Inflammatory macrophage treated with lipopolysaccharide for 4 hours (primary cell): ENCODE measurements around the gene IP6K3.

Source experiments
- DNase-seq: peaks from one replicate; pipeline ENCODE4 v3.0.0-alpha.2; 2020

IP6K3 gene

GRCh38 chr6:33777398-33778388, 31.0 kb upstream of the IP6K3 start:
- DNase-seq, result no peak

GRCh38 chr6:33776764-33777163, 30.1 kb upstream of the IP6K3 start:
- no peak for DNase-seq

GRCh38 chr6:33776186-33776585, 29.5 kb upstream of the IP6K3 start:
- DNase-seq, result no peak

DNA sequence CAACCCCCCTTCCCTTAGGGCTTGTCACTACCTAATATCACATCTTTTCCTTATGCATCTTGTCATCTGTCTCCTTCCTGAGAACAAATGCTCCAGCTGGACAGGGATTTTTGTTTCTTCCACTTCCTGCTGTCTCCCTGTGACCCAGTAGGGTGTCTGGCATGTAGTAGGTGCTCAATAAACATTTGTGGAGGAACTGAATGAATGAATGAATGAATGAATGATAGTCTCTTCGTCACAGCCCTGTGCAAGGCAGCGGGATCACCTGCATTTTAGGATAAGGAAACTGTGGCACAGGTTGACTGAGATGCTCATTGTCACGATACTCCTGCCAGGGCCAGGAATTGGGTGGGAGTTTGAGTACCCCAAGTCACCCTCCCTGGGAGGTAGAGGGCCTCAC, 28.1 kb upstream of the IP6K3 start:
- DNase-seq, result no peak

- no peak for DNase-seq
Measured at GRCh38 chr6:33772902-33773472, 26.3 kb upstream of the IP6K3 start.

DNA sequence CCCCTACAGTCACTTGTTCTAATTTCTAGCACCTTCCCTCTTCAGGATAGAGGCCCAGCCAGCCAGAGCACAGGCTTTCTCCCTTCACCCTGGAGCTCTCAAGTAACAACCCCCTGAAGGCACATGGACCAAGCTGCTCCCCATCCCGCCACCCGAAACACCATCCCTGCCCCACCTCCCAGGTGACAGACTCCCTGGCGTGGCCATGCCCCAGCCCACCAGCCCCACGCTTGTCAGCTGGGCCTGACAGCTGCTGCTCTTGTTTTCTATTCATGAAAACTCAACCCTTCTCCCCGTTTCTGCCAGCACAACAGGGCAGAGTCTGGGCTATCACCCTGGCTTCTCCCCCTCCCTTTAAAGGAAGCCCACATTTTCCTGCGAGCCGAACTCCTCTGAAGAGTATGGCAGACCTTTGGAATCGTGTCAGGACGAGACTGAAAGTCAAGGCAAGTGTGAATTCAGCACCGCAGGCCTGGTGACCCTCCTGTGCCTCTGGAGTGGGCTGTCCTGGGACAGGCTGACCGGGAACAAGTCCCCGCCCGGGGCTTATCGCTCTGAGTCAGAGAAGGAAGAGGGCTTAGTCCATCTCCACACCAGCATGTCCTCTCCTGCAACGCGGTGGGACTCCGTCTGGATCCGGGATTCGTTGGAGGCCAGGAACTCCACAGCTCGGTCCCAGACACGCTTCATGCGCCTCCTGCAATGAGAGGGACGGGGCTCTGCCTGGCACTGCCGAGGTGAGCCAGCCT, 25.6 kb upstream of the IP6K3 start:
- no peak for DNase-seq

DNA sequence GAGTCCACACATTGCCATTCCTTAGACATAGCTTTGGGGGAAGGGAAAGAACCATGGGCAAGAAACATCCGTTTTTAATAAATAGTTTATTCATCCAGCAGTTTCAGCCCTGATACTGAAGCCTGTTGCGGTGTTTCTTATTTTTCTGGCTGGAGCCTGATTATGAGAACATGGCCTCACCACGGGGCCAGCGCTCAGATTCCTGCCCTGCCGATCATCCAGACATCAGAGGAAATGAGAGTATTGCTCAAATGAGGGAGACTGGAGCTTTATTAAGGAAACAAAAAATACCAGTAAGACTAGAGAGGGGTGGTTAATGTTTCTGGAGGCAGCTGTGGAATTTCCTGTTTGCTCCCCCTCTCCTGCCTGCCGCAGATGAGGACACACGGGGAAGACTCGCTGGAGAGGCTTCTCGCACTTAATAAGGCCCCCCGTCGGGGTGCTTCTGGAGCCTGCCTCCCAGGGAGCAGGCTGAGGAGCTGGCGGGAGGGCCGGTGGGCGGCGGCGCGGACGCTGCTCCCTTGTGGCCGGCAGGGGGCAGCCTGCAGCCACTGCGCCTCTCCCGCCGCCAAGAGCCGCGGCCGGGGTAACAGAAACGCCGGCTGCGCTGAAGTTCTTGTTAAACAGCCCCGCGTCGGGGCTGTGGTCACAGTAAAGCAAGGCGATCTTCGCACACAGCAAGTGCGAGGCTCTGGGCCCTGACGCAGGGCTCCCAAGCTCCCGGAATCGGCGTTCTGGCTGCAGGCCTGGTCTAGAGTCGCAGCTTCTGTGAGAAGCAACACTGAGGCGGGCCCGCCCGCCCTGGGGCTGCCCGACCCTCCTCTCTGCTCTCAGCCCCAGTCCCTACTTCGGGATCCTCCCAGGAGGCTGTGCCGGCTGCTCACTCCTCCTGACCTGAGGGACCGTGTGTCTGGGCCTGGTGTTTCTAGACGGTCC, 24.7 kb upstream of the IP6K3 start:
- DNase-seq, result peak; percentile 46

GRCh38 chr6:33770833-33771145, 24.1 kb upstream of the IP6K3 start:
- no peak for DNase-seq

- DNase-seq, result no peak
Measured at GRCh38 chr6:33770124-33770832, 23.6 kb upstream of the IP6K3 start.

- DNase-seq, result no peak
Measured at GRCh38 chr6:33769248-33769821, 22.6 kb upstream of the IP6K3 start.

GRCh38 chr6:33768644-33769120, 22.0 kb upstream of the IP6K3 start:
- DNase-seq, result peak; percentile 69

GRCh38 chr6:33766921-33767907, 20.5 kb upstream of the IP6K3 start:
- DNase-seq, result no peak

DNA sequence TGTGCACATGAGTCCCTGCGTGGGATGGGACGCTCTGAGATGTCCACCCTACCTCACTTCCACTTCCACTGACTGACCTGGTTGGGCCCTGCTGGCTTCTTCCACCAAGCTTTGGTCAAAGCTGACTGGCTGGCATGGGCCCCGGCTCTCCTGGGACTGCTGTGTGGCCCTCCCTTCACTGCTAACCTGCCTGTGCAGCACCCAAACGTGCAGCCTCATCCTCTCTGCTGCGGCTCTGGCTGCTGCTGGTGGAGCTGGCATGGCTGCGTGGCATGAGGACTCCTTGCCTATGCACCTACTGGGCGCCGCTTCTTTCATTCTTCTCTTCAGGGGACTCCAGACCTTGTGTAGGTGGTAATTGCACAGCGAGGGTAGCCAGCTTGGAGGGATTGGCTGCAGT, 18.7 kb upstream of the IP6K3 start:
- DNase-seq, result no peak

DNA sequence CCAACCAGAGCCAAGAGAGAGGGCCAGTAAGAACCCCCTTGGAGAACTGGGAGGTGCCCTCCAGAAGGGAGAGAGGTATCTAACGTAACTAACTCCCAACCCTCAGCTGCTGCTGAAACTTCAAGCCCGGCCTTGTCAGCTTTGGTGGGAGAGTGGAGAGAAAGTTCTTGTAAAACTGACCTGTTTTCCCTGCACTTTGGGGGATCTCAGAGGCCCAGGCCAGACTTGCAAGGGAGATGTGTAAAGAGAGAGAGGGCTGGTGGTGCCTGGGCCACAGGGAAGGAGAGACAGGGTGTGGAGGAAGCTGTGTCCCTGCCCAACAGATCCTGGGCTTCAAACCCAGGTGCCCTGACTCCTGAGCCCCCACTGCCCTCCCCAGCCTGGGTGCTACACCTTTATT, 17.3 kb upstream of the IP6K3 start:
- DNase-seq, result no peak

DNA sequence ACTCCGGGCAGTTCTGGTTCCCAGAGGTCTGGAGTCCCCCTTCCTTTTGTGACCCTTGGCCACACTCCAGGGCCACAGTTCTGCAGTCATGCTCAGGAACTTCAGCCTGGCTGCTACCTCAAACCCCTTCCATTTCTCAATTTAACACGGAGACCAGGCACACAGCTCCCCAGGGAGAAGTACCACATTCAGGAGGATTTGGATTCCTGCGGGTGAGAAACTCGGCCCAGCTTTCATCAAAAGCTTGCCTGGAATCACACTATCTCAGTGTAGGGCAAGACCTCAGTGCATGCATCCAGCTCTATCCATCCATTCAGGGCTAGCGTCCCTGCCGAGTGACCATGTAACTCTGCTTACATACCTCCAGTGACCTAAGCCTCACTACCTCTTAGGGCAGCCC, 16.8 kb upstream of the IP6K3 start:
- DNase-seq, result no peak

GRCh38 chr6:33762713-33763112, 16.0 kb upstream of the IP6K3 start:
- no peak for DNase-seq

DNA sequence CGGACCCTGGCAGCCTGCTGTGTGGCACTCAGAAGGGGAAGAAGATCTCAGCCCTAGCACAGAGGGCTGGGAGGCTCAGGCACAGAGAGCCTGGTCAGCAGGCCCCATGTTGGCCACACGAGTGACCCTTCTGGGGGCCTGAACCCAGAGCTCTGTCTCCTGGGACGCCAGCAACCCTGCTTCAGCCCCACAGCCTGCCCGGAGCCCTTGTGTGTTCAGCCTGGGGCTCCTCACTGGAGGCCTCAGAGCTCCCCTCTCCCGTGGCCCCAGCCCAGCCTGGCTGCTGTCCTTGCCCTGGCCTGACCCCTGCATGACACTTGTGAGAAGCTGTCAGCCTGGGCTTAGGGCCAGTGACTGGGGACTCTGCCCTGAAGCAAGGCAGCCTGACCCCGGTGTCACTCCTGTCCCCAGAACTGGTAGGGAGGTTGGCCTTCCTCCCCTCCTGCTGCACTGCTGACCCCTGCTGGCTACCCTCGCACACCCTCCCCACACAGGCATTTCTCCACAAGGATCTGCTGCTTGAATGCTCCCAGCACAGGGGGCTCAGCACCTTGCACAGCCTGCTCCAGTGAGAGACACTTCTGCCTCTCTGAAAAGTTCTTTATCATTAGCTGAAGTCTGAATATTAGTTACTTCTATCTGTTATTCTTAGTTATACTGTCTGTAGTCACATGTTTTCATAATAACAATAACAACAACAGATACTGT, 15.4 kb upstream of the IP6K3 start:
- peak; percentile 42 for DNase-seq

DNA sequence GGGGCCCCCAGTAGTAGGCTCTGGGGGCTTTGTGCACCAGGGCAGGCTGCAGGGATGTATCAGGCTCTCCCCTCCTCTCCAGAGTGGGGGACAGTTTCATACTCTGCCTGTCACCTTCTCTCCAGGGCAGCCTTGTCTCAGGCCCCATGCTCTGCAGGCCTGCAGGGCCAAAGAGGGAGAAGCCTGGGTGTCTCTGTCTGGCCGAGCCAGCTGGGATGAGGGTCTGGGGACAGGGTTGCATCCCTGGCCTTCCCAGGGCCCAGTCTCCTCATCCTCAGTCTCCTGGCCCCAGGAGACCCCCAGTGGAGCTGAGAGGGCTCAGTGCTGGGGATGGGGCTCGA, 14.8 kb upstream of the IP6K3 start:
- DNase-seq, result no peak

GRCh38 chr6:33759887-33760629, 13.4 kb upstream of the IP6K3 start:
- DNase-seq, result no peak
